ENCODE results near the gene ACOXL. TPM values are rescaled to one million over a fixed set of nuclear protein-coding genes. Genes with fewer than 3 reads are reported as not detected.
A peak's percentile ranks its signal among the peaks of the same experiment; 100 is the strongest.

Gene ACOXL
- total RNA-seq, 4 donors from 2014 or later, result not detected

GRCh38 chr2:111119822-111120252, 387.5 kb downstream of the ACOXL start:
- H3K27me3 ChIP-seq, result peaks cover 0 to 58% (median 0%) of the 10 kb centered on the region in 4 donors
- peaks cover under 1 to 12% (median 3%) of the 10 kb centered on the region in 3 donors for H3K36me3 ChIP-seq
- H3K27ac ChIP-seq, result peak overlapping the region; percentile 87 to 96 (median 92)
- no peaks in the 10 kb centered on the region for H3K9me3 ChIP-seq
- no peak for DNase-seq
- peak overlapping the region; percentile 81 to 93 (median 84) for H3K4me3 ChIP-seq
- intact Hi-C loops (cut with DNase I), result loop anchor here (10.0 kb wide), 2 partner anchors 305 to 585 kb away; no protein-coding TSS in a partner anchor
- WGBS, 2 donors, result 21 to 27% methylated on average over 17 to 19 of the region's 27 CpGs
- TF ChIP-seq POLR2A (IDR thresholded peaks at IDR 0.05) (no peak), CTCF (IDR thresholded peaks at IDR 0.05) (no peak)
- H3K4me1 ChIP-seq, result peaks cover 42 to 69% (median 43%) of the 10 kb centered on the region in 3 donors

GRCh38 chr2:111120253-111121027, 388.1 kb downstream of the ACOXL start, which contains the start of gene BCL2L11:
Gene BCL2L11 (plus strand): TSS chr2:111120914. CDS start chr2:111123746, 2,832 bp downstream.
- peak; percentile 71 for DNase-seq
- Histone ChIP-seq H3K27me3 (peaks cover 0 to 52% (median 0%) of the 10 kb centered on the region in 4 donors), H3K36me3 (peaks cover 3 to 19% (median 5%) of the 10 kb centered on the region in 3 donors), H3K4me1 (peaks cover 42 to 75% (median 43%) of the 10 kb centered on the region in 3 donors), H3K4me3 (peak within 1 kb of the TSS; percentile 81 to 93 (median 84)), H3K9me3 (no peaks in the 10 kb centered on the region), H3K27ac (peak within 1 kb of the TSS; percentile 91 to 96 (median 92))
- intact Hi-C loops (cut with DNase I), result no loop called here
- WGBS, 2 donors, result 0% methylated on average over 2 of the region's 98 CpGs; no CpG with 5 or more reads in 1 of the 2 donors
- TF ChIP-seq CTCF (IDR thresholded peaks at IDR 0.05) (peak in 1 of 6 experiments; percentile 11), POLR2A (IDR thresholded peaks at IDR 0.05) (peak in 2 of 4 donors; percentile 93 to 98)

GRCh38 chr2:111121028-111121827, 388.9 kb downstream of the ACOXL start:
- Histone ChIP-seq H3K9me3 (no peaks in the 10 kb centered on the region), H3K27me3 (peaks cover 0 to 44% (median 0%) of the 10 kb centered on the region in 4 donors), H3K4me3 (peak overlapping the region; percentile 81 to 93 (median 84)), H3K36me3 (peaks cover 3 to 26% (median 5%) of the 10 kb centered on the region in 3 donors), H3K27ac (peak overlapping the region; percentile 91 to 96 (median 92)), H3K4me1 (peaks cover 42 to 83% (median 43%) of the 10 kb centered on the region in 3 donors)
- intact Hi-C loops (cut with DNase I), result no loop called here
- TF ChIP-seq POLR2A (IDR thresholded peaks at IDR 0.05) (no peak), CTCF (IDR thresholded peaks at IDR 0.05) (no peak)
- DNase-seq, result no peak
- WGBS, 2 donors, result 4% methylated on average over 5 of the region's 80 CpGs; no CpG with 5 or more reads in 1 of the 2 donors

- Histone ChIP-seq H3K9me3 (no peaks in the 10 kb centered on the region), H3K4me1 (peaks cover 38 to 85% (median 39%) of the 10 kb centered on the region in 3 donors), H3K4me3 (peak overlapping the region; percentile 81 to 93 (median 84)), H3K27ac (peak overlapping the region; percentile 91 to 96 (median 92)), H3K36me3 (peaks cover 3 to 34% (median 5%) of the 10 kb centered on the region in 3 donors), H3K27me3 (peaks cover 0 to 36% (median 0%) of the 10 kb centered on the region in 4 donors)
- TF ChIP-seq CTCF (IDR thresholded peaks at IDR 0.05) (no peak), POLR2A (IDR thresholded peaks at IDR 0.05) (peak in 2 of 4 donors; percentile 70 to 85)
- intact Hi-C loops (cut with DNase I), result no loop called here
- 3 to 5% methylated on average over 7 to 21 of the region's 93 CpGs for WGBS, 2 donors
- peak; percentile 23 for DNase-seq
Observed at GRCh38 chr2:111121828-111122630, 389.7 kb downstream of the ACOXL start.

All from esophagus squamous epithelium (tissue), 5 donors.